GDM1 (cell line): Measurements from ENCODE around the gene PCYT1A.
"Not testable (repeated sequence)": the region's sequence is repeated elsewhere in the genome, so short reads cannot be mapped to it uniquely, and the experiment has no call there.

Experiments
- DNase-seq: peaks from one replicate; lab custom pipeline; 2025; lab: John Stamatoyannopoulos, UW

PCYT1A gene

GRCh38 chr3:196214783-196215441 lies 72.6 kb downstream of the PCYT1A start:
- no peak for DNase-seq

- DNase-seq = no peak
Measured at GRCh38 chr3:196210673-196211556, 76.6 kb downstream of the PCYT1A start, which contains the start of gene ZDHHC19. Gene ZDHHC19, minus strand, starts transcription at chr3:196211400. Its CDS starts 85 bp downstream, at chr3:196211315.

- not testable (repeated sequence) for DNase-seq
Measured at GRCh38 chr3:196209944-196210672, 77.4 kb downstream of the PCYT1A start.

- no peak for DNase-seq
Measured at GRCh38 chr3:196208942-196209695, 78.4 kb downstream of the PCYT1A start.

- DNase-seq = no peak
Measured at GRCh38 chr3:196207833-196208607, 79.5 kb downstream of the PCYT1A start.

- no peak for DNase-seq
Measured at GRCh38 chr3:196207159-196207832, 80.2 kb downstream of the PCYT1A start.

- not testable (repeated sequence) for DNase-seq
Measured at GRCh38 chr3:196205442-196206205, 81.9 kb downstream of the PCYT1A start.

- no peak for DNase-seq
Measured at GRCh38 chr3:196203846-196204245, 83.7 kb downstream of the PCYT1A start.

GRCh38 chr3:196202516-196202970 lies 85.0 kb downstream of the PCYT1A start:
- no peak for DNase-seq

- DNase-seq = no peak
Measured at GRCh38 chr3:196198771-196199753, 88.5 kb downstream of the PCYT1A start.

GRCh38 chr3:196198081-196198675 lies 89.3 kb downstream of the PCYT1A start:
- no peak for DNase-seq

GRCh38 chr3:196197524-196197923 lies 90.0 kb downstream of the PCYT1A start:
- DNase-seq = no peak

- DNase-seq = no peak
Measured at GRCh38 chr3:196195664-196196265, 91.8 kb downstream of the PCYT1A start.

- no peak for DNase-seq
Measured at GRCh38 chr3:196194542-196194915, 93.0 kb downstream of the PCYT1A start.

- no peak for DNase-seq
Measured at GRCh38 chr3:196193736-196194541, 93.6 kb downstream of the PCYT1A start.

- no peak for DNase-seq
Measured at GRCh38 chr3:196193133-196193735, 94.3 kb downstream of the PCYT1A start.
